Panc1 (cell line): ENCODE results near the gene LPAR2. TPM values are rescaled to one million over a fixed set of nuclear protein-coding genes. Genes with fewer than 3 reads are reported as not detected.

Source experiments
- ATAC-seq: fragments of 200-7000 bp; cut with Tn5 transposase; 2 replicates; pipeline ENCODE4 v1.9.1; 2020; ENCODE audit warnings: mild to moderate bottlenecking, moderate library complexity
- BruUV-seq: library from RNA; stranded (reverse); fragments of 400-500 nt; replicated peaks from 2 replicates; lab custom pipeline; 2021; lab: Mats Ljungman, UMichigan
- CTCF ChIA-PET: fragments of 300-600 bp; sonication (Branson Sonifier 250); formaldehyde crosslinking; loops from one replicate; lab custom pipeline; 2022; ENCODE audit warnings: antibody characterized with exemption; lab: Charles Lee
- POLR2A ChIA-PET: fragments of 300-600 bp; sonication (Branson Sonifier 250); formaldehyde crosslinking; loops from one replicate; lab custom pipeline; 2022; ENCODE audit warnings: antibody characterized with exemption; lab: Charles Lee
- DNase-seq: peaks from one replicate; pipeline ENCODE4 v3.0.0-alpha.2; 2010; ENCODE audit warnings: low read depth, low spot score
- H3K27ac ChIP-seq: 2 replicates; pipeline ENCODE4 v1.5.1; 2011; ENCODE audit warnings: mild to moderate bottlenecking, low read length, inconsistent platforms
- H3K27me3 ChIP-seq: fragments of 200-500 bp; sonication (Bioruptor generic); 2 replicates; pipeline ENCODE4 v1.6.0; 2014; ENCODE audit warnings: low read length, inconsistent platforms; ENCODE audit not compliant: control insufficient read depth, insufficient read depth
- H3K36me3 ChIP-seq: fragments of 200-500 bp; sonication (Bioruptor generic); 2 replicates; pipeline ENCODE4 v1.5.1; 2014; ENCODE audit warnings: inconsistent platforms, mild to moderate bottlenecking, low read length, moderate library complexity; ENCODE audit not compliant: control insufficient read depth, insufficient read depth
- H3K4me1 ChIP-seq: 2 replicates; pipeline ENCODE4 v1.5.1; 2011; ENCODE audit warnings: inconsistent platforms, mild to moderate bottlenecking, low read length, moderate library complexity; ENCODE audit not compliant: control insufficient read depth, insufficient read depth
- H3K4me3 ChIP-seq, 2 experiments: 2 replicates each; pipeline ENCODE4 v1.5.1; 2011 to 2012; ENCODE audit warnings: low read depth in 2 of 2, low read length in 2 of 2, mild to moderate bottlenecking in 2 of 2, inconsistent platforms in 1 of 2, moderate library complexity in 1 of 2
- H3K9me3 ChIP-seq: fragments of 200-500 bp; sonication (Bioruptor generic); 2 replicates; pipeline ENCODE4 v1.5.1; 2014; ENCODE audit warnings: low read depth, mild to moderate bottlenecking, inconsistent platforms, low read length, moderate library complexity; ENCODE audit not compliant: control insufficient read depth, insufficient read depth
- POLR2AphosphoS5 ChIP-seq: IDR thresholded peaks from 2 replicates; pipeline ENCODE4 v1.6.1; 2012; ENCODE audit warnings: mild to moderate bottlenecking, low read depth, low read length, moderate library complexity
- SIN3A ChIP-seq: IDR thresholded peaks from 2 replicates; pipeline ENCODE4 v1.6.1; 2012; ENCODE audit warnings: low read depth, mild to moderate bottlenecking, low read length, moderate library complexity, borderline replicate concordance; ENCODE audit not compliant: insufficient read depth
- TCF7L2 ChIP-seq: IDR thresholded peaks from 2 replicates; pipeline ENCODE4 v1.6.1; 2011; ENCODE audit warnings: mild to moderate bottlenecking, low read depth, low read length, inconsistent platforms
- in situ Hi-C: cut with HindIII; loops from 2 replicates; pipeline ENCODE4 v1.10.0; 2016; ENCODE audit warnings: low sequenced_read_pairs, low pct_unique_long_range_greater_than_20kb
- intact Hi-C: fragments of 100-400 bp; cut with micrococcal nuclease; formaldehyde crosslinking; loops from one replicate; pipeline ENCODE4 v1.10.0; 2022; ENCODE audit not compliant: unreplicated experiment
- total RNA-seq: library from RNA; stranded (reverse); gene quantifications from one replicate; pipeline ENCODE4 v1.2.1, GENCODE V29; 2021; ENCODE audit not compliant: unreplicated experiment
- TF ChIP-seq, protein P1 (sequence below), 2 experiments: IDR thresholded peaks; 2 replicates each; pipeline ENCODE4 v1.6.1; 2011 to 2012; ENCODE audit warnings: low read depth in 2 of 2, control low read depth in 1 of 2, low read length in 1 of 2, mild to moderate bottlenecking in 1 of 2, moderate library complexity in 1 of 2; ENCODE audit not compliant: insufficient read depth in 1 of 2
- TF ChIP-seq, protein P2 (sequence below): fragments of 450-650 bp; IDR thresholded peaks from 2 replicates; pipeline ENCODE4 v1.5.1; 2017; ENCODE audit warnings: mild to moderate bottlenecking

LPAR2 gene
- total RNA-seq, 1 experiment from 2014 or later = 16.0 TPM

- BruUV-seq = no TSS peak
- in situ Hi-C loops = no loop called here
- H3K27ac ChIP-seq = no peak overlapping the region
- ATAC-seq (no peak), DNase-seq (no peak)
- no peak overlapping the region; a peak in 1 of 4 replicates for H3K4me3 ChIP-seq
- no peaks in the 10 kb centered on the region for H3K9me3 ChIP-seq
- intact Hi-C loops = loop anchor here (10.0 kb wide), 1 partner anchor 74 kb away; the partner anchor contains the start of gene ZNF14
- CTCF ChIA-PET = no interaction called here
- H3K27me3 ChIP-seq = no peaks in the 10 kb centered on the region
- H3K36me3 ChIP-seq = peaks cover 5% of the 10 kb centered on the region; the same call in 1 of the 2 replicates
- no peak for TF ChIP-seq SIN3A
- TF ChIP-seq, protein P1, sequence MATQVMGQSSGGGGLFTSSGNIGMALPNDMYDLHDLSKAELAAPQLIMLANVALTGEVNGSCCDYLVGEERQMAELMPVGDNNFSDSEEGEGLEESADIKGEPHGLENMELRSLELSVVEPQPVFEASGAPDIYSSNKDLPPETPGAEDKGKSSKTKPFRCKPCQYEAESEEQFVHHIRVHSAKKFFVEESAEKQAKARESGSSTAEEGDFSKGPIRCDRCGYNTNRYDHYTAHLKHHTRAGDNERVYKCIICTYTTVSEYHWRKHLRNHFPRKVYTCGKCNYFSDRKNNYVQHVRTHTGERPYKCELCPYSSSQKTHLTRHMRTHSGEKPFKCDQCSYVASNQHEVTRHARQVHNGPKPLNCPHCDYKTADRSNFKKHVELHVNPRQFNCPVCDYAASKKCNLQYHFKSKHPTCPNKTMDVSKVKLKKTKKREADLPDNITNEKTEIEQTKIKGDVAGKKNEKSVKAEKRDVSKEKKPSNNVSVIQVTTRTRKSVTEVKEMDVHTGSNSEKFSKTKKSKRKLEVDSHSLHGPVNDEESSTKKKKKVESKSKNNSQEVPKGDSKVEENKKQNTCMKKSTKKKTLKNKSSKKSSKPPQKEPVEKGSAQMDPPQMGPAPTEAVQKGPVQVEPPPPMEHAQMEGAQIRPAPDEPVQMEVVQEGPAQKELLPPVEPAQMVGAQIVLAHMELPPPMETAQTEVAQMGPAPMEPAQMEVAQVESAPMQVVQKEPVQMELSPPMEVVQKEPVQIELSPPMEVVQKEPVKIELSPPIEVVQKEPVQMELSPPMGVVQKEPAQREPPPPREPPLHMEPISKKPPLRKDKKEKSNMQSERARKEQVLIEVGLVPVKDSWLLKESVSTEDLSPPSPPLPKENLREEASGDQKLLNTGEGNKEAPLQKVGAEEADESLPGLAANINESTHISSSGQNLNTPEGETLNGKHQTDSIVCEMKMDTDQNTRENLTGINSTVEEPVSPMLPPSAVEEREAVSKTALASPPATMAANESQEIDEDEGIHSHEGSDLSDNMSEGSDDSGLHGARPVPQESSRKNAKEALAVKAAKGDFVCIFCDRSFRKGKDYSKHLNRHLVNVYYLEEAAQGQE (IDR thresholded peaks at IDR 0.05; ENCODE audit: insufficient read depth in 1 of 2, low read depth in 2 of 2, low read length in 1 of 2) = no peak
- TF ChIP-seq TCF7L2 = no peak
- TF ChIP-seq POLR2AphosphoS5 = no peak
- TF ChIP-seq, protein P2, sequence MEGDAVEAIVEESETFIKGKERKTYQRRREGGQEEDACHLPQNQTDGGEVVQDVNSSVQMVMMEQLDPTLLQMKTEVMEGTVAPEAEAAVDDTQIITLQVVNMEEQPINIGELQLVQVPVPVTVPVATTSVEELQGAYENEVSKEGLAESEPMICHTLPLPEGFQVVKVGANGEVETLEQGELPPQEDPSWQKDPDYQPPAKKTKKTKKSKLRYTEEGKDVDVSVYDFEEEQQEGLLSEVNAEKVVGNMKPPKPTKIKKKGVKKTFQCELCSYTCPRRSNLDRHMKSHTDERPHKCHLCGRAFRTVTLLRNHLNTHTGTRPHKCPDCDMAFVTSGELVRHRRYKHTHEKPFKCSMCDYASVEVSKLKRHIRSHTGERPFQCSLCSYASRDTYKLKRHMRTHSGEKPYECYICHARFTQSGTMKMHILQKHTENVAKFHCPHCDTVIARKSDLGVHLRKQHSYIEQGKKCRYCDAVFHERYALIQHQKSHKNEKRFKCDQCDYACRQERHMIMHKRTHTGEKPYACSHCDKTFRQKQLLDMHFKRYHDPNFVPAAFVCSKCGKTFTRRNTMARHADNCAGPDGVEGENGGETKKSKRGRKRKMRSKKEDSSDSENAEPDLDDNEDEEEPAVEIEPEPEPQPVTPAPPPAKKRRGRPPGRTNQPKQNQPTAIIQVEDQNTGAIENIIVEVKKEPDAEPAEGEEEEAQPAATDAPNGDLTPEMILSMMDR = no peak
- POLR2A ChIA-PET = no interaction called here
- H3K4me1 ChIP-seq = peaks cover 10% of the 10 kb centered on the region
These were observed 33.2 kb upstream of the LPAR2 start for GRCh38 chr19:19661141-19661674.

- Histone ChIP-seq H3K9me3 (no peaks in the 10 kb centered on the region), H3K27ac (no peak overlapping the region), H3K27me3 (no peaks in the 10 kb centered on the region), H3K4me1 (peaks cover 10% of the 10 kb centered on the region), H3K4me3 (no peak overlapping the region), H3K36me3 (peaks cover 5% of the 10 kb centered on the region; the same call in 1 of the 2 replicates)
- intact Hi-C loops (loop anchor here (10.0 kb wide), 1 partner anchor 75 kb away; the partner anchor contains the start of gene ZNF14), in situ Hi-C loops (no loop called here)
- TF ChIP-seq, protein P2 = no peak
- no peak for ATAC-seq
- ChIA-PET CTCF (no interaction called here), POLR2A (no interaction called here)
- BruUV-seq = no TSS peak
- DNase-seq = no peak
These were observed 31.7 kb upstream of the LPAR2 start for GRCh38 chr19:19659646-19660245.
